ENCODE results near the gene GPR32.
"Not testable (repeated sequence)": the region's sequence is repeated elsewhere in the genome, so short reads cannot be mapped to it uniquely, and the experiment has no call there.

The GPR32 gene

GRCh38 chr19:50804420-50805272, 34.4 kb downstream of the GPR32 start:
- DNase-seq, result peak; percentile 99

GRCh38 chr19:50808856-50809255, 38.6 kb downstream of the GPR32 start:
- DNase-seq, result no peak

- not testable (repeated sequence) for DNase-seq
Measured at GRCh38 chr19:50811622-50812238, 41.5 kb downstream of the GPR32 start.

DNA sequence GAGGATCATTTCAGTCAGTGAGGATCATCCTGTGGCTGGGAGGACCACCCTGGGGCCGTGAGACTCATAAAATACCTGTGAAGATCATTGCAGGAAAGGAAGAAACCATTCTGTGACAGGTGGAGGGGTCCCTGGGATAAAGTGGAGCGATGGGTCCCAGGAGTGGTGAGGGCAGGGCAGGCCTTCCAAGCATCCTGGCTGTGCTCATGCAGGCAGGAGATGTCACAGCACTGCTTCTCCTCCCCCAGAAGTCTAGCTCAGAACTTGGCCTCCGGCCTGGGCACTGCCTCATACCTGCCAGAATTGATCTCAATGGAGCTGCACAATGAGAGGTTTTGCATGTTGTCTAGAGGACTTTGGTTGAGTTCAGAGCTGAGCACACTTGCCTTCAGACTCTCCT, 42.2 kb downstream of the GPR32 start:
- DNase-seq, result no peak

DNA sequence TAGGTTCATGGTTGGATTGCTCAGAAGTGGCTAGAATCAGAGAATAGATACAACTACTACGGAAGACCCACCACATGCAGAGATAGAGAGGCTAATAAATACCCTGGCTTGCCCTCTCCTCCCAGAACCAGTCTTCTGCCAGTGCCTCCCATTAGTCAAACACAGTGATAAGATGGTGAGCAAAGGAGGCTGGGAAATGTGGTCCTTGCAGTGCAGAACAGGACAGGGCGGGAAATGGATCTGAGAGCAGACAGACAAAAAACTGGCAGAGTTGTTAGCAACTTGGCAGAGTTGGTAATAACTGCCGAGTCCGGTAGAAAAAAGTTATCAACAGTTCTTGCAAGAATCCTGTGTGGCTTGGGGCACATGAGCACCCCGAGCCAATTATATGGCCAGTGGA, 44.6 kb downstream of the GPR32 start:
- no peak for DNase-seq

GRCh38 chr19:50815439-50815838, 45.2 kb downstream of the GPR32 start:
- DNase-seq, result no peak

- DNase-seq, result peak; percentile 81
Measured at GRCh38 chr19:50817941-50818858, 47.9 kb downstream of the GPR32 start.

- DNase-seq, result no peak
Measured at GRCh38 chr19:50818859-50819472, 48.7 kb downstream of the GPR32 start.

DNA sequence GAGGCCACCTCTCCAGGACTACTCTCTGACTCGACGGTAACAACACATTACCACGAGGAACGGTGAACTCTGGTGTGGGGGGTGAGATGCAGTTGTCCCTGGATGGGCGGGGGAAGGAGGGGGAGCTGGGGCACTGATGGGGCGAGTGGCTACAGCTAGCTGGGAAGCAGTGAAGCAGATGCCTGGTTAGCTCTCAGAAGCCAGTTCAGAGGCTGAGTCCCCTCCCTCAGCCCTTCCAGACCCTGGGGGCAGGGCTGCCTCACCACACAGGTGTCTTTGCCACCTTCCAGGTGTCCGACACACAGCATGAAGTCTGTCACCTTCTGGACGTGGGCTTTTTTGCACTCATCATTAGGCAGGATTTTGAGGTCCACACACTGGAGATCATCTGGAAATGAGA, 49.4 kb downstream of the GPR32 start:
- DNase-seq, result no peak

DNA sequence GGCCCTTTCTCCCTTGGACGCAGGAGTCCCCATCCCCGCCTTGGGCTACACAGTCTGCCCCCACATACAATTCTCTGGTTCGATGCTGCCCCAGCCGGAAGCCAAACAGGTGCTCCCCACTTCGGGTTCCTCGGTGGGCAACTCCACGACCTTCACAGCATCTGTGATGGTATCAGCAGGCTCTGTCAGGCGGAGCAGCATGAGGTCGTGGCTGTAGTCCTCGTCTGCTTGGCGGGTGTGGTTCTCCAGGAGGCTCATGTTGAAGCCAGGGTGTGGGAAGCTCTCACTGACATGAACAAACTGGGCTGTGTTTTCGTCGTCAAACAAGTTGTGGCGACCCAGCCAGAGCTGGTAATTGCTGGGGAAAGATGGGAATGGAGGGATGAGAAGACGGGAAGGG, 49.8 kb downstream of the GPR32 start:
- no peak for DNase-seq

DNA sequence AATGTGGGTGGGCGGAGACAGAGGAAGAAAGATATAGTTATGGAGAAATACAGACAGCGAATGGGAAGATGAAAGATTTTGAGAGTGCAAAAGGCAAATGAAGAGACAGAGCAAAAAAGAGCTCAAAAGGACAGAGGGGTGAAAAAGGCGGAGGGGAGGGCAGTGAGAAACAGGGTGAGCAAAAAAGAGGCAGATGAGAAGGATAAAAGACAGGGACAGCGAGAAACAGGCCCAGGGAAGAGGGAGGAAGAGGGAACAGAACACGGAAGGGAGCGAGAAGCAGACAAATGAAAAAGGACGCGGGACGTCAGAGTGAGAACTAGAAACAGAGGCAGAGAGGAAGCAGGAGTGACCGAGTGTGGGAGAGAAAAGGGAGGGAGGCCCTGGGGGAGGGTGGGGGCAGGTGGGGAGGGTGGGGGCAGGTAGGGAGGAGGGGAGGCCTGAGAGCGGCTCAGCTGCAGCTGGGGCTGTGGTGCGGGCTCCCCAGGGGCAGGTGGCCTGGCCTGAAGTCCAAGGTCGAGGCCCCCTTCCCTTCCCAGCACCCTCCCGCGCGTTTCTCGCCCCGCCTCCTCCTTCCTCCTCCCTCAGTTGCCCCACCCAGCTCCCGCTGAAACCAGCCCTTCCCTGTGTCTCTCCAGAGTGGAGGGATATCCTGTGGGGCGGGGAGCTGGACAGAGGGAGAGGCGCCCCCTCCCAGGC, 50.4 kb downstream of the GPR32 start:
- no peak for DNase-seq

DNA sequence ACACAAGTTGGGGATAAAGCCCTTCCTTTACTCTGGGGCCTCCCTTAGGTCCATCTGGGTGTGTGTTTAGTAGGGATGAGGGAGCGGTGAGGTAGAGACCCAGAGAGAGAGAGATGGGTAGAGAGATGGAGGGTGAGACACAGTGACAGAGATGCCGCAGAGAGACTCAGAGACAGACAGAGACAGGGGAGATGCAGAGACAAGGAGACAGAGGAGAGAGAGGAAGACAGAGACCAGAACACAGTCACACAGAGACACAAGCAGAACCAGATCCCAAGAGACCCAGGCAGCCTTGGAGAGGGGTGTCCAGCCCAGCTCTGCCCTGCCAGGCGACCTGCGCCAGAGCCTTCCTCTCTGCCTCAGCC, 51.0 kb downstream of the GPR32 start:
- no peak for DNase-seq
